GM12878 (cell line): Measurements from ENCODE around the gene HSPA12B.

Experiments used
- CEBPB ChIP-seq, 2 experiments: fragments of 150-350 bp in 1 of 2; IDR thresholded peaks; 2 replicates each; pipeline ENCODE4 v1.6.1; 2012 to 2014; ENCODE audit warnings: low read depth in 2 of 2, low read length in 2 of 2, borderline replicate concordance in 1 of 2, inconsistent platforms in 1 of 2
- GABPA ChIP-seq: IDR thresholded peaks from 2 replicates; pipeline ENCODE4 v1.6.1; 2014; ENCODE audit warnings: antibody characterized with exemption, low read depth, mild to moderate bottlenecking, inconsistent platforms
- NBN ChIP-seq: fragments of 450-650 bp; IDR thresholded peaks from 2 replicates; pipeline ENCODE4 v1.6.1; 2016
- NR2C2 ChIP-seq: IDR thresholded peaks from 2 replicates; pipeline ENCODE4 v1.6.1; 2011; ENCODE audit warnings: borderline replicate concordance, low read depth; ENCODE audit not compliant: control insufficient read depth, insufficient read length
- POLR2A ChIP-seq: IDR thresholded peaks from 2 replicates; pipeline ENCODE4 v1.6.1; 2011; ENCODE audit warnings: low read depth, mild to moderate bottlenecking, low read length
- SP1 ChIP-seq: IDR thresholded peaks from one replicate; pipeline ENCODE4 v1.6.1; 2011; ENCODE audit warnings: low read depth, low read length
- TF ChIP-seq, protein P1 (sequence below), 3 experiments: IDR thresholded peaks in 2 of 3; conservative IDR thresholded peaks in 1 of 3; 2 replicates each; pipeline ENCODE4 v1.5.1; 2011; ENCODE audit warnings: low read depth in 3 of 3, low read length in 3 of 3, mild to moderate bottlenecking in 3 of 3, control low read depth in 2 of 3, moderate library complexity in 2 of 3, inconsistent platforms in 1 of 3, mixed read lengths in 1 of 3; ENCODE audit not compliant: control insufficient read depth in 2 of 3, insufficient read depth in 1 of 3; ENCODE audit errors: extremely low read depth in 1 of 3

DNA sequence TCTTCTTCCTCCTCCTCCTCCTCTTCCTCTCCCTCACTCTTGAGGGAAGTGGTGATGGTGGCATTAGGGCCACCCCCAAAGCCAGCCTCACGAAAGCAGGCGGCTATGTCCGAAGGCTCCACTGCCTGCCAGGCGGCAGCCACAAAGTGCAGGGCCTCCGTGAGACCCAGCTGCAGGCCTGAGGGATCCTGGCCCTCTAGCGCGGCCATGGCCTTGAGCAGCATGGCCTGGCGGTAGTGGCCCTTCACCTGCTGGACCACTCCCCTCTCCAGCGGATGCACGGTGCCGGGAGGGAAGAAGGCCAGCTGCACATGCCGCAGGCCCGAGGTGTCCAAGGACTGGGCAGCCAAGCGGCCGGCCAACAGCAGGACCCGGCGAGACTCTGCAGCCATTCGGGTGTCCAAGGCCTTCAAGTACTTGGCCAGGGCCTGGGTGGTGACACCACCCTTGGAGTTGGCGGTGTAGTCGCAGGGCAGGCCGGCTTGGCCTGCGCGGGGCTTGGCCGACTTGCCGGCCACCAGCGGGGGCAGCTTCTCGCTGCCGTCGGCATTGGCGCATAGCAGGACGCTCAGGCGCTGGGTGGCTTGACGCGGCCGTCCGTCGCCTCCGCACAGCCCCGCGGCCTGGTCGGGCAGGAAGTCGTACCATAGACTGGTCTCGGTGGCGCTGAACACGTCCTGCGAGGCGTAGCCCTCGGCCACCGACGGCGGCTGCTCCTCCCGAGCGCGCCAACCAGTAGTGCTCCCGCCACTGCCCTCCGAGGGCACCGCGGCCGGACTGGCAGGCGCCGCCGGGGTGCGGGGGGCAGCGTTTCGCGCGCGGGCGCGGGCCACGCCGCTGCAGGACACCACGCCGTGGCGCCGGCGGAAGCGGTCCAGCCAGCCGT lies 53.0 kb downstream of the HSPA12B start:
- TF ChIP-seq NR2C2 (no peak), POLR2A (no peak; the same call in 1 of the 2 replicates), GABPA (no peak), NBN (no peak), SP1 (no peak), CEBPB (IDR thresholded peaks at IDR 0.05; ENCODE audit: borderline replicate concordance in 1 of 2, low read depth in 2 of 2, low read length in 2 of 2) (no peak)
- TF ChIP-seq, protein P1, sequence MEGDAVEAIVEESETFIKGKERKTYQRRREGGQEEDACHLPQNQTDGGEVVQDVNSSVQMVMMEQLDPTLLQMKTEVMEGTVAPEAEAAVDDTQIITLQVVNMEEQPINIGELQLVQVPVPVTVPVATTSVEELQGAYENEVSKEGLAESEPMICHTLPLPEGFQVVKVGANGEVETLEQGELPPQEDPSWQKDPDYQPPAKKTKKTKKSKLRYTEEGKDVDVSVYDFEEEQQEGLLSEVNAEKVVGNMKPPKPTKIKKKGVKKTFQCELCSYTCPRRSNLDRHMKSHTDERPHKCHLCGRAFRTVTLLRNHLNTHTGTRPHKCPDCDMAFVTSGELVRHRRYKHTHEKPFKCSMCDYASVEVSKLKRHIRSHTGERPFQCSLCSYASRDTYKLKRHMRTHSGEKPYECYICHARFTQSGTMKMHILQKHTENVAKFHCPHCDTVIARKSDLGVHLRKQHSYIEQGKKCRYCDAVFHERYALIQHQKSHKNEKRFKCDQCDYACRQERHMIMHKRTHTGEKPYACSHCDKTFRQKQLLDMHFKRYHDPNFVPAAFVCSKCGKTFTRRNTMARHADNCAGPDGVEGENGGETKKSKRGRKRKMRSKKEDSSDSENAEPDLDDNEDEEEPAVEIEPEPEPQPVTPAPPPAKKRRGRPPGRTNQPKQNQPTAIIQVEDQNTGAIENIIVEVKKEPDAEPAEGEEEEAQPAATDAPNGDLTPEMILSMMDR (IDR thresholded peaks at IDR 0.05 in 2 of 3, conservative IDR thresholded peaks at IDR 0.05 in 1 of 3; ENCODE audit: control insufficient read depth in 2 of 3, extremely low read depth in 1 of 3, insufficient read depth in 1 of 3, low read depth in 3 of 3, low read length in 3 of 3) = no peak
